MM.1S (cell line): ENCODE data around the gene PTPRN2.

Source experiments
- EZH2 ChIP-seq: fragments of 300-600 bp; sonication (generic); optimal IDR thresholded peaks from 2 replicates; pipeline ENCODE3; 2017; ENCODE audit warnings: low read depth, mild to moderate bottlenecking, antibody characterized with exemption, low read length, mixed read lengths
- TF ChIP-seq, protein P1 (sequence below): fragments of 300-600 bp; sonication (generic); IDR thresholded peaks from 2 replicates; pipeline ENCODE4 v1.5.1; 2016; ENCODE audit warnings: antibody characterized with exemption, low read length, mixed read lengths

GRCh38 chr7:158389514-158390425 is 197.9 kb downstream of the PTPRN2 start:
- TF ChIP-seq, protein P1, sequence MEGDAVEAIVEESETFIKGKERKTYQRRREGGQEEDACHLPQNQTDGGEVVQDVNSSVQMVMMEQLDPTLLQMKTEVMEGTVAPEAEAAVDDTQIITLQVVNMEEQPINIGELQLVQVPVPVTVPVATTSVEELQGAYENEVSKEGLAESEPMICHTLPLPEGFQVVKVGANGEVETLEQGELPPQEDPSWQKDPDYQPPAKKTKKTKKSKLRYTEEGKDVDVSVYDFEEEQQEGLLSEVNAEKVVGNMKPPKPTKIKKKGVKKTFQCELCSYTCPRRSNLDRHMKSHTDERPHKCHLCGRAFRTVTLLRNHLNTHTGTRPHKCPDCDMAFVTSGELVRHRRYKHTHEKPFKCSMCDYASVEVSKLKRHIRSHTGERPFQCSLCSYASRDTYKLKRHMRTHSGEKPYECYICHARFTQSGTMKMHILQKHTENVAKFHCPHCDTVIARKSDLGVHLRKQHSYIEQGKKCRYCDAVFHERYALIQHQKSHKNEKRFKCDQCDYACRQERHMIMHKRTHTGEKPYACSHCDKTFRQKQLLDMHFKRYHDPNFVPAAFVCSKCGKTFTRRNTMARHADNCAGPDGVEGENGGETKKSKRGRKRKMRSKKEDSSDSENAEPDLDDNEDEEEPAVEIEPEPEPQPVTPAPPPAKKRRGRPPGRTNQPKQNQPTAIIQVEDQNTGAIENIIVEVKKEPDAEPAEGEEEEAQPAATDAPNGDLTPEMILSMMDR = no peak
- no peak for TF ChIP-seq EZH2
